Endothelial cell of umbilical vein (primary cell): ENCODE measurements around the gene NEK4. TPM values are rescaled to one million over a fixed set of nuclear protein-coding genes. Genes with fewer than 3 reads are reported as not detected.
A peak's percentile ranks its signal among the peaks of the same experiment; 100 is the strongest.

Experiments
- BruUV-seq: library from RNA; stranded (reverse); fragments of 400-500 nt; replicated peaks from 2 replicates; lab custom pipeline; 2021; lab: Mats Ljungman, UMichigan
- CTCF ChIA-PET: fragments of 300-600, 350-600 bp; sonication (Branson Sonifier 250); formaldehyde crosslinking; loops from one replicate; lab custom pipeline; 2021; ENCODE audit warnings: antibody characterized with exemption, inconsistent platforms; lab: Charles Lee
- POLR2A ChIA-PET: fragments of 300-600, 350-600 bp; sonication (Branson Sonifier 250); formaldehyde crosslinking; loops from one replicate; lab custom pipeline; 2021; ENCODE audit warnings: antibody characterized with exemption, inconsistent platforms; lab: Charles Lee
- DNase-seq: peaks from one replicate; pipeline ENCODE4 v3.0.0-alpha.2; 2011; ENCODE audit warnings: low read depth, low spot score
- FAIRE-seq: peaks from 2 replicates; lab custom pipeline; 2011; peaks lifted over from hg19 to GRCh38; lab: Jason Lieb, UNC
- H2AFZ ChIP-seq: 2 replicates; pipeline ENCODE4 v1.6.0; 2012; ENCODE audit warnings: low read depth, low read length, control low read depth, inconsistent platforms
- H3K27ac ChIP-seq: 2 replicates; pipeline ENCODE4 v1.5.1; 2011; ENCODE audit warnings: low read depth, mild to moderate bottlenecking, control low read depth, low read length, moderate library complexity; ENCODE audit not compliant: insufficient read depth
- H3K27me3 ChIP-seq, 2 experiments: 2 replicates each; pipeline versions ENCODE4 v1.6.0 to v1.6.1; 2011; ENCODE audit warnings: low read length in 2 of 2, mixed read lengths in 1 of 2; ENCODE audit not compliant: control insufficient read depth in 2 of 2, insufficient read depth in 2 of 2
- H3K36me3 ChIP-seq, 2 experiments: 2 replicates in 1 of 2; 3 replicates in 1 of 2; pipeline ENCODE4 v1.5.1; 2011; ENCODE audit warnings: low read length in 2 of 2, mild to moderate bottlenecking in 1 of 2, moderate library complexity in 1 of 2; ENCODE audit not compliant: control insufficient read depth in 2 of 2, insufficient read depth in 2 of 2; ENCODE audit errors: extremely low read depth in 1 of 2
- H3K4me1 ChIP-seq: 3 replicates; pipeline ENCODE4 v1.5.1; 2011; ENCODE audit warnings: mild to moderate bottlenecking, low read length; ENCODE audit not compliant: control insufficient read depth, insufficient read depth; ENCODE audit errors: extremely low read depth
- H3K4me2 ChIP-seq: 2 replicates; pipeline ENCODE4 v1.6.1; 2011; ENCODE audit warnings: low read length, control low read depth, mixed read lengths; ENCODE audit not compliant: insufficient read depth
- H3K4me3 ChIP-seq, 3 experiments: fragments of 200-600 bp in 1 of 3; sonication (generic), shearing (Covaris generic) in 1 of 3; replicated peaks in 1 of 3; 2 replicates each; pipeline ENCODE4 v1.5.1; 2011 to 2016; ENCODE audit warnings: control low read depth in 3 of 3, low read length in 3 of 3, mild to moderate bottlenecking in 2 of 3, inconsistent platforms in 1 of 3, low read depth in 1 of 3, moderate library complexity in 1 of 3; ENCODE audit not compliant: insufficient read depth in 1 of 3
- H3K79me2 ChIP-seq: 2 replicates; pipeline ENCODE4 v1.6.0; 2012; ENCODE audit warnings: low read length, inconsistent platforms; ENCODE audit not compliant: control insufficient read depth, insufficient read depth
- H3K9ac ChIP-seq: replicated peaks from 2 replicates; pipeline ENCODE3; 2011; ENCODE audit warnings: low read length, control low read depth; ENCODE audit not compliant: insufficient read depth; ENCODE audit errors: extremely low read depth
- H3K9me1 ChIP-seq: replicated peaks from 3 replicates; pipeline ENCODE4 v1.6.0; 2011; ENCODE audit warnings: mild to moderate bottlenecking, low read length; ENCODE audit not compliant: control insufficient read depth, insufficient read depth; ENCODE audit errors: extremely low read depth
- H3K9me3 ChIP-seq: replicated peaks from 2 replicates; pipeline ENCODE4 v1.5.1; 2012; ENCODE audit warnings: low read length, inconsistent platforms; ENCODE audit not compliant: control insufficient read depth, insufficient read depth
- H4K20me1 ChIP-seq: replicated peaks from 2 replicates; pipeline ENCODE3; 2011; ENCODE audit warnings: mild to moderate bottlenecking, low read length; ENCODE audit not compliant: control insufficient read depth, insufficient read depth; ENCODE audit errors: extremely low read depth
- EZH2 ChIP-seq: IDR thresholded peaks from 2 replicates; pipeline ENCODE4 v1.6.1; 2012; ENCODE audit warnings: borderline replicate concordance, low read depth, mild to moderate bottlenecking, moderate library complexity, low read length, inconsistent platforms; ENCODE audit not compliant: severe bottlenecking
- FOS ChIP-seq: IDR thresholded peaks from 2 replicates; pipeline ENCODE4 v1.6.1; 2011; ENCODE audit warnings: mild to moderate bottlenecking, low read length, moderate library complexity, borderline replicate concordance; ENCODE audit not compliant: insufficient read depth
- GATA2 ChIP-seq: IDR thresholded peaks from 2 replicates; pipeline ENCODE4 v1.7.0; 2011; ENCODE audit warnings: low read depth, mild to moderate bottlenecking, moderate library complexity, mixed read lengths, low read length; ENCODE audit not compliant: insufficient read length, insufficient read depth
- JUN ChIP-seq: IDR thresholded peaks from 2 replicates; pipeline ENCODE4 v1.6.1; 2011; ENCODE audit warnings: borderline replicate concordance, low read depth; ENCODE audit not compliant: insufficient read length, insufficient read depth
- MYC ChIP-seq: IDR thresholded peaks from one replicate; pipeline ENCODE4 v1.6.1; 2011; ENCODE audit warnings: mild to moderate bottlenecking, low read depth, low read length
- POLR2A ChIP-seq: IDR thresholded peaks from 2 replicates; pipeline ENCODE4 v1.6.1; 2012; ENCODE audit warnings: low read depth, mild to moderate bottlenecking, control low read depth, low read length
- POLR2AphosphoS5 ChIP-seq: IDR thresholded peaks from 2 replicates; pipeline ENCODE4 v1.6.1; 2012; ENCODE audit warnings: low read depth, mild to moderate bottlenecking, control low read depth, low read length, moderate library complexity; ENCODE audit not compliant: insufficient read depth
- dilution Hi-C: fragments of 300-500 bp; cut with MboI; formaldehyde crosslinking; loops from one replicate; pipeline ENCODE4 v1.15.0; 2019; ENCODE audit warnings: low sequenced_read_pairs; ENCODE audit not compliant: extremely low pct_ligation_motif_present
- intact Hi-C: fragments of 100-400 bp; cut with micrococcal nuclease; formaldehyde crosslinking; loops from one replicate; pipeline ENCODE4 v1.10.0; 2022
- polyA plus RNA-seq, 4 experiments: library from polyadenylated mRNA; depleted of rRNA in 3 of 4; stranded (reverse) in 3 of 4; unstranded in 1 of 4; fragments of >200 nt; gene quantifications; 2 replicates each; pipeline versions ENCODE4 v1.2.1 to v1.2.3, GENCODE V29; 2011 to 2012; ENCODE audit warnings: missing spikeins in 1 of 4
- total RNA-seq: library from RNA; stranded (reverse); gene quantifications from 2 replicates; pipeline ENCODE4 v1.2.3, GENCODE V29; 2021
- TF ChIP-seq, protein P1 (sequence below), 2 donors: IDR thresholded peaks; 1 replicate in 1 of 2; 2 replicates in 1 of 2; pipeline ENCODE4 v1.5.1; 2011; ENCODE audit warnings: low read length in 2 of 2, mild to moderate bottlenecking in 2 of 2, moderate library complexity in 2 of 2, control low read depth in 1 of 2, inconsistent platforms in 1 of 2, low read depth in 1 of 2; ENCODE audit not compliant: insufficient read depth in 1 of 2; ENCODE audit errors: extremely low read depth in 1 of 2
- TF ChIP-seq, protein P2 (sequence below): IDR thresholded peaks from 2 replicates; pipeline ENCODE4 v1.6.1; 2011; ENCODE audit not compliant: insufficient read depth, insufficient read length

Gene NEK4
- total and polyA plus RNA-seq, 2 donors (not counting 3 experiments of a cell fraction or from before 2014, with no cell fraction given) = 4.4 to 20.8 TPM

DNA sequence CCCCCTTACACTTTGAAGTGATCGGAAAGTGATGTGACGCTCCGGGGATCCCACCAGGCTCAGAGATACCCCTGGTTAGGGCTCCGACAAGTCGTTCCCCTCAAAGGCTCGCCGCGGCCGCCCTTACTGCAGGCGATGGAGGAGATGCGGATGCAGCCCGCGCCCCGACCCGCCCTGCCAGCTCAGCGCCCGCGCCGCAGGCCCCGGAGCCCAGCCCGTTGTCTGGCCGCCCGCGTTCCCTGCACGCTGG lies 65.4 kb downstream of the NEK4 start:
- no peak for FAIRE-seq
- peak overlapping the region; percentile 100 for H2AFZ ChIP-seq
- peaks cover 0 to 10% of the 10 kb centered on the region in 2 experiments for H3K36me3 ChIP-seq
- DNase-seq = no peak
- POLR2A ChIA-PET = interaction anchor here (0.6 to 1.2 kb wide), 2 partner anchors 10 to 35 kb away, joined by 3 to 4 read pairs; no protein-coding TSS in a partner anchor
- peak overlapping the region; percentile 62 to 94 (median 92) for H3K4me3 ChIP-seq
- no peaks in the 10 kb centered on the region for H3K27me3 ChIP-seq
- H3K9me1 ChIP-seq = no peaks in the 10 kb centered on the region
- dilution Hi-C loops = no loop called here
- H3K9me3 ChIP-seq = no peaks in the 10 kb centered on the region
- H3K79me2 ChIP-seq = peaks cover 44% of the 10 kb centered on the region
- H4K20me1 ChIP-seq = no peaks in the 10 kb centered on the region
- peaks cover 17% of the 10 kb centered on the region for H3K4me1 ChIP-seq
- H3K27ac ChIP-seq = peak overlapping the region; percentile 57
- intact Hi-C loops = loop anchor here (2.0 kb wide), 1 partner anchor 19 kb away; the partner anchor contains the start of gene GNL3
- H3K9ac ChIP-seq = peak overlapping the region; percentile 90
- BruUV-seq = no TSS peak
- TF ChIP-seq POLR2A = no peak
- no peak for TF ChIP-seq JUN
- no peak for TF ChIP-seq MYC
- TF ChIP-seq FOS = no peak
- TF ChIP-seq EZH2 = no peak
- TF ChIP-seq, protein P1, sequence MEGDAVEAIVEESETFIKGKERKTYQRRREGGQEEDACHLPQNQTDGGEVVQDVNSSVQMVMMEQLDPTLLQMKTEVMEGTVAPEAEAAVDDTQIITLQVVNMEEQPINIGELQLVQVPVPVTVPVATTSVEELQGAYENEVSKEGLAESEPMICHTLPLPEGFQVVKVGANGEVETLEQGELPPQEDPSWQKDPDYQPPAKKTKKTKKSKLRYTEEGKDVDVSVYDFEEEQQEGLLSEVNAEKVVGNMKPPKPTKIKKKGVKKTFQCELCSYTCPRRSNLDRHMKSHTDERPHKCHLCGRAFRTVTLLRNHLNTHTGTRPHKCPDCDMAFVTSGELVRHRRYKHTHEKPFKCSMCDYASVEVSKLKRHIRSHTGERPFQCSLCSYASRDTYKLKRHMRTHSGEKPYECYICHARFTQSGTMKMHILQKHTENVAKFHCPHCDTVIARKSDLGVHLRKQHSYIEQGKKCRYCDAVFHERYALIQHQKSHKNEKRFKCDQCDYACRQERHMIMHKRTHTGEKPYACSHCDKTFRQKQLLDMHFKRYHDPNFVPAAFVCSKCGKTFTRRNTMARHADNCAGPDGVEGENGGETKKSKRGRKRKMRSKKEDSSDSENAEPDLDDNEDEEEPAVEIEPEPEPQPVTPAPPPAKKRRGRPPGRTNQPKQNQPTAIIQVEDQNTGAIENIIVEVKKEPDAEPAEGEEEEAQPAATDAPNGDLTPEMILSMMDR (IDR thresholded peaks at IDR 0.05; ENCODE audit: extremely low read depth in 1 of 2, insufficient read depth in 1 of 2, low read depth in 1 of 2, low read length in 2 of 2) = no peak
- TF ChIP-seq, protein P2, sequence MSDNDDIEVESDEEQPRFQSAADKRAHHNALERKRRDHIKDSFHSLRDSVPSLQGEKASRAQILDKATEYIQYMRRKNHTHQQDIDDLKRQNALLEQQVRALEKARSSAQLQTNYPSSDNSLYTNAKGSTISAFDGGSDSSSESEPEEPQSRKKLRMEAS = no peak
- no peak for TF ChIP-seq POLR2AphosphoS5
- no peak for TF ChIP-seq GATA2
- CTCF ChIA-PET = interaction anchor here (1.2 kb wide), 1 partner anchor 13 kb away, joined by 3 read pairs; no protein-coding TSS in a partner anchor
- peak overlapping the region; percentile 89 for H3K4me2 ChIP-seq
